BJ (cell line): ENCODE data around the gene SMC6. TPM values are rescaled to one million over a fixed set of nuclear protein-coding genes. Genes with fewer than 3 reads are reported as not detected.

Experiments
- CTCF ChIA-PET: fragments of 350-600 bp; formaldehyde crosslinking; extraction: SDS; loops from one replicate; lab custom pipeline; 2021; ENCODE audit warnings: antibody characterized with exemption, inconsistent platforms; lab: Yijun Ruan, JAX
- POLR2A ChIA-PET: fragments of 300-600 bp; sonication (Branson Sonifier 250); formaldehyde crosslinking; extraction: SDS; loops from one replicate; lab custom pipeline; 2021; ENCODE audit warnings: antibody characterized with exemption; lab: Charles Lee
- DNase-seq: peaks from one replicate; pipeline ENCODE4 v3.0.0-alpha.2; 2011; ENCODE audit warnings: low read depth
- H3K27me3 ChIP-seq: 2 replicates; pipeline ENCODE4 v1.6.0; 2011; ENCODE audit warnings: low read length; ENCODE audit not compliant: control insufficient read depth, insufficient read depth
- H3K36me3 ChIP-seq: 2 replicates; pipeline ENCODE4 v1.5.1; 2011; ENCODE audit warnings: low read length; ENCODE audit not compliant: control insufficient read depth, insufficient read depth
- H3K4me3 ChIP-seq: 2 replicates; pipeline ENCODE4 v1.5.1; 2011; ENCODE audit warnings: low read depth, mild to moderate bottlenecking, control low read depth, low read length
- polyA plus RNA-seq: library from polyadenylated mRNA; depleted of rRNA; stranded (reverse); fragments of >200 nt; gene quantifications from 2 replicates; pipeline ENCODE4 v1.2.3, GENCODE V29; 2011
- TF ChIP-seq, protein P1 (sequence below): IDR thresholded peaks from 2 replicates; pipeline ENCODE4 v1.5.1; 2011; ENCODE audit warnings: low read depth, mild to moderate bottlenecking, control low read depth, inconsistent platforms, low read length, moderate library complexity; ENCODE audit not compliant: insufficient read depth

The SMC6 gene
- polyA plus RNA-seq, 1 experiment = 5.2 TPM

DNA sequence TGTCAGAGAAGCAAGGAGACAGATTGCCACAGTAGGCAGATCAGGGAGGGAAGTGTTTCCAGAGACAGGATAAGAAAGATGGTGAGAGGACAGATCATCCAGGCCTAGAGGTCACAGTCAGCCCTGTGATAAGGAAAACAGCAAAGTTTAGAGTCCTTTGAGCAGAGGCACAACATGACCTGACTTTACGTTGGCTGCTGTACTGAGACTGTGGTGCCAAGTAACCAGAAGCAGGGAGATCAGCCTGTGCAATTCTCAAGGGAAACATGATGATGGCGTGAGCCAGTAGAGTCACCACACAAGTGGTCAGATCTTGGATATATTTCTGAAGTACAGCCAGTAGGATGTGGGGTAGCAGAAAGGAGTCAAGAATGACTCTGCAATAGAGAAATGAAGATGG lies 43.7 kb downstream of the SMC6 start:
- TF ChIP-seq, protein P1, sequence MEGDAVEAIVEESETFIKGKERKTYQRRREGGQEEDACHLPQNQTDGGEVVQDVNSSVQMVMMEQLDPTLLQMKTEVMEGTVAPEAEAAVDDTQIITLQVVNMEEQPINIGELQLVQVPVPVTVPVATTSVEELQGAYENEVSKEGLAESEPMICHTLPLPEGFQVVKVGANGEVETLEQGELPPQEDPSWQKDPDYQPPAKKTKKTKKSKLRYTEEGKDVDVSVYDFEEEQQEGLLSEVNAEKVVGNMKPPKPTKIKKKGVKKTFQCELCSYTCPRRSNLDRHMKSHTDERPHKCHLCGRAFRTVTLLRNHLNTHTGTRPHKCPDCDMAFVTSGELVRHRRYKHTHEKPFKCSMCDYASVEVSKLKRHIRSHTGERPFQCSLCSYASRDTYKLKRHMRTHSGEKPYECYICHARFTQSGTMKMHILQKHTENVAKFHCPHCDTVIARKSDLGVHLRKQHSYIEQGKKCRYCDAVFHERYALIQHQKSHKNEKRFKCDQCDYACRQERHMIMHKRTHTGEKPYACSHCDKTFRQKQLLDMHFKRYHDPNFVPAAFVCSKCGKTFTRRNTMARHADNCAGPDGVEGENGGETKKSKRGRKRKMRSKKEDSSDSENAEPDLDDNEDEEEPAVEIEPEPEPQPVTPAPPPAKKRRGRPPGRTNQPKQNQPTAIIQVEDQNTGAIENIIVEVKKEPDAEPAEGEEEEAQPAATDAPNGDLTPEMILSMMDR = no peak
- ChIA-PET POLR2A (no interaction called here), CTCF (interaction anchor here (1.9 to 2.0 kb wide), 2 partner anchors 9 to 10 kb away, joined by 6 to 8 read pairs; no protein-coding TSS in a partner anchor)
- peaks cover 6% of the 10 kb centered on the region for H3K36me3 ChIP-seq
- H3K27me3 ChIP-seq = no peaks in the 10 kb centered on the region
- H3K4me3 ChIP-seq = no peak overlapping the region
- no peak for DNase-seq

DNA sequence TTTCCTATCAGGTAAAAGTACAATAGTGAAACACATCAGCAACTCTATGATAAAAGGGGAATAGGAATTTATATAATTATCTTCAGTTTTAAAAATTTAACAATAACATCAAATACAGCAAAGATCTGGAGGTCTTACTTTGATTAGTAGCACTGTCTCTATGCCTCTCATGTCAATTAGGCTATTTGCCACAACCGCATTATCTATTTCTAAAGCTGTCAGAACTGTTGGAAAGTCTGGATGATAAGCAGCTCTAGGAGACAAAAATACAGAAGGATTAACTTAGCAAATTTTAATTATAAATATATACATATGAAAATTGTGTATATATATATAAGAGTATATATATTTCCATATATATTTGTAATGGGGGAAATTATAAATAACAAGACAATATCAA lies 45.1 kb downstream of the SMC6 start:
- TF ChIP-seq, protein P1 = no peak
- H3K27me3 ChIP-seq = no peaks in the 10 kb centered on the region
- H3K4me3 ChIP-seq = no peak overlapping the region
- POLR2A ChIA-PET = no interaction called here
- peaks cover 5% of the 10 kb centered on the region for H3K36me3 ChIP-seq
- DNase-seq = no peak
- CTCF ChIA-PET = interaction anchor here (1.9 kb wide), 1 partner anchor 11 kb away, joined by 8 read pairs; no protein-coding TSS in a partner anchor

DNA sequence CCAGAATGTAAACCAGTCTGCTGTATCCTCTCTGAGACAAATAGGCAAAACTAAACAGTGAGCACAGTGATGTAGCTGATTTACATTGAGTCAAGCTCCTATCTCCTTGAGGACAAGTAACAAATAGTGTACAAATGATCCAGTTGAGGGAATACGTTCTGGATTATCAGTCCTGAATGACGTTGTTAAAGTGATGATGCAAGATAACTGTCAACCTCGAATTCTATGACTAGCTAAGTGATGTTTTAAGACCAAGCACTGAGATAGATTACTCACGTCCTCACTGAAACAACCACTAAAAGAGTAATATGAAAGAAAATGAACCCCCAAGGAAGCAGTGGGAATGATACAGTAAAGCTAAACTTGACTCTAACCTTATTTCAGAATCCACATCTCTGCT lies 46.8 kb downstream of the SMC6 start:
- CTCF ChIA-PET = interaction anchor here (0.7 to 1.6 kb wide), 2 partner anchors 12 to 72 kb away, joined by 3 to 8 read pairs; no protein-coding TSS in a partner anchor
- H3K36me3 ChIP-seq = 0 out of 2 replicates have a peak, but pooled peaks cover 2% of the 10 kb centered on the region
- no peak for DNase-seq
- no peaks in the 10 kb centered on the region for H3K27me3 ChIP-seq
- TF ChIP-seq, protein P1 = no peak
- POLR2A ChIA-PET = no interaction called here
- H3K4me3 ChIP-seq = no peak overlapping the region

DNA sequence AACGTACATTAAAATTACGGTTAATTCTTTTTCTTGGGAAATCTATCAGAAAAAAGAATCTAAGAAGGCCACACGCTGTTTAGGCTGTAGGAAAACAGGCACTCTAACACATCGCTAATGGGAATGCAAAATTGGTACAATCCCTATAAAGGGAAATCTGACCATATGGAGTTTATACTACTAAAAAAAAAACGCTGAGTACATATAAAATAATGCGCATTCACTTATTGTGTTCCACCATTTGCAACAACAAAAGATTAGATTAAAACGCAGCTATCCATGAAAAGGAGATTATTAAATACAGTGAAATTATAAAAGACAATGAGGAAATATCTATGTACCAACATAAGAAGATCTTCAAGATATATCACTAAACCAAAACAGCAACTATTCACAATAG lies 62.8 kb downstream of the SMC6 start:
- ChIA-PET CTCF (no interaction called here), POLR2A (no interaction called here)
- Histone ChIP-seq H3K36me3 (peaks cover 1% of the 10 kb centered on the region), H3K4me3 (no peak overlapping the region), H3K27me3 (no peaks in the 10 kb centered on the region)
- TF ChIP-seq, protein P1 = no peak
- DNase-seq = no peak

DNA sequence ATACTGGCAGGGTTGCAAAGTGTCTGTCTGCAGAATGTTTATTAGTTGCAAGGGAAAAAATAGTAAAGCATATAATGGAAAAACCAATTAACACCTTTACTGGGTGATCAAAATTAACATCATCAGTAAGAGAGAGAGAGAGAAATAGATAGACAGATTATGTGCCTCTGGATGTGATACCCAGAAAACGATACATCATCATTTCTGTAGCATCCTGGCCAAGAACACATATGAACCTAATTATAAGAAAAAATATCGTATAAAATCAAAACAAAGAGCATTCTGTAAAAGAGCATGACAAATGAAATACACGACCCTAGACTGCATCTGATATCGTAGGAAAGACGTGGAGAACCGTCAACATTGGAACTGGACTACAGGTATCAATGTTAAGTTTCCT lies 64.6 kb downstream of the SMC6 start:
- TF ChIP-seq, protein P1 = no peak
- Histone ChIP-seq H3K4me3 (no peak overlapping the region), H3K36me3 (peaks cover 1% of the 10 kb centered on the region), H3K27me3 (no peaks in the 10 kb centered on the region)
- CTCF ChIA-PET = no interaction called here
- POLR2A ChIA-PET = no interaction called here
- no peak for DNase-seq
